GM19023 (cell line): ENCODE data around the gene AGK.
"Not testable (repeated sequence)": the region's sequence is repeated elsewhere in the genome, so short reads cannot be mapped to it uniquely, and the experiment has no call there.

Experiments used
- ATAC-seq: cut with Tn5 transposase; IDR thresholded peaks from one replicate; pipeline ENCODE4 v1.9.1; 2021; ENCODE audit warnings: mild to moderate bottlenecking, moderate library complexity; ENCODE audit not compliant: unreplicated experiment

The AGK gene

DNA sequence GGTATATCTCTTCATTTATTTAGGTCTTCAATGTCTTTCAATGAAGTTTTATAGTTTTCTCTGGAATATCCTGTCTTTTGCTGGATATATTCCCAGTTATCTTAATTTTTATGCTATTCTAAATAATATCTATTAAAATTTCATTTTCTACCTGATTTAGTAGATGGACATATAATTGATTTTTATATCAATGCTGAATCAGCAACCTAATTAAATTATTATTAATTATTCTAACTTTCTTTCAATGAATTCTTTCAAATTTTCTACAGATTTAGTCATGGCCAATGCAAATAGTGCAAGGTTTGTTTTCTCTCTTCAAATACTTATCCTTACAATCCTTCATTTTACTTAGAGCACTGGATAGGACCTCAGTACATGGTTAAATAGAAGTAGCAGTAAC is 94.0 kb downstream of the AGK start:
- ATAC-seq: no peak

- no peak for ATAC-seq
These were observed 95.7 kb downstream of the AGK start for GRCh38 chr7:141646826-141647480.

- ATAC-seq: not testable (repeated sequence)
These were observed 96.5 kb downstream of the AGK start for GRCh38 chr7:141647701-141648100.

DNA sequence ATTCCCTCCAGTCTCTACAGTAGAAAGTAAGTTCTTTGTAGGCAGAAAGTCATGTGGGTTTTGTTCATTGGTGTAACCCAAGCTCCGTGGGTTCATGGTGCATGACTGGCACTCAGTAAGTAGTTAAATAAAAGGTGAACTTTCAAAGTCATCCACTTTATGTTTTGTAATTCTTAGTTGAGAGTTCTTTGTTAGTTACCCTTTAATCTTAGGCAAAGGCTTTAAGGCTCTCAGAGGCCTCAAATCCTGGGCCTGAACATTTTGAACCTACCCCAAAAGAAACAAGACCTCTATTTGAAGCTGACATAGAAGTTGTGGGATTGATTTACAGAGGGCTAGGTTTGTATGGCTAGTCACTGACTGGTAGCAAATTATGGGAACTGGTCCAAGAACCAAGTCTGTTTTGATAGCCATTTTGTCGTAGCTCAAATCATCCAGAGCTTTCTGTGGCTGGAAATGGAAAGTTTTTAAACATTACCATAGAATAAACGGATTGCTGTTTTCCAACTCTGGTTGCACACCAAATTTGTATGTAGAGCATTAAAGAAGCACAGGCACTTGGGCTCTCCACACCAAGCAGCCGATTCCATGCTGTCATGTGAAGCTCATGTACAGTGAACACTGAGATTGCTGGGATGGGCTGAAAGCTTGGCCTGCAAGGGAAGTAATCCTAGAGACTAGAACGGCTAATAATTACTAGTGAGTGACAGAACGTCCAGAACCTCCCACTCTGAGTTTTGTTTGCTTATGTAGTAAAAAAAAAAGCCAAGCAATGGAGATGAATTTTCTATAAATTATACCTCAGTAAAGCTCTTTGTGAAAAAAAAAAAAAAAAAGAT is 97.3 kb downstream of the AGK start:
- no peak for ATAC-seq

DNA sequence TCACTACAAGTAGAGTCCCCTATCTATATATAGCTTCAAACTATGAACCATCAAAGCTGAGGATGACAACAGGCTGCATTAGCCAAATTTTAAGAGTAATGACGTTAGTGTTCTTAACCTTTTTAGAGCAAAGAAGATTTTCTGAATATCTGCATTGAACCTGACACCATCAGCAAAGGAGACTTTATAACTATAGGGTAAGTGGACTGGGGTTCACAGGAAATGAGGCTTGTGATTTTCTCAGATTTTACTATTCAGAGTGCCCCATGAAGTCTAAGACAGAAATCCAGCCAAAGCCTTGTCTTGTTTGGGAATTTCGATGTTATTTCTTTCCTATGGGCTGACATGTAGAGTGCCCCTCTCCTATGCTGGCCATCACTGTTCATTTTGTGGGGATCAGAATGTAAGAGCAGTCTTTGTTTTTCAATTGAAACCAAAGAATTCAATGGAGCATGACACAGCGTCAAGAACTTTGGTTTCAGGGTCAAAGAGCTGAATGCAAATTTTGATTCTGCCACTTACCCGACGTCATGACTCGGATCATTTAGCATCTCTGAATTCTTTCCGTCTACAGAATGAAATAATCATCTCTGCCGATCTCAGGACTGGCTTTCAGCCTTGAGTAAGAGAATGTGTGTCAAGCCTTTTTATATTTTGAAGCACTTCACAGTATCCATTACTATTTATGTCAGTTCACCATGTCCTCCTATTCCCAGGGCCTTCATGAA is 98.1 kb downstream of the AGK start:
- peak; percentile 76 for ATAC-seq

DNA sequence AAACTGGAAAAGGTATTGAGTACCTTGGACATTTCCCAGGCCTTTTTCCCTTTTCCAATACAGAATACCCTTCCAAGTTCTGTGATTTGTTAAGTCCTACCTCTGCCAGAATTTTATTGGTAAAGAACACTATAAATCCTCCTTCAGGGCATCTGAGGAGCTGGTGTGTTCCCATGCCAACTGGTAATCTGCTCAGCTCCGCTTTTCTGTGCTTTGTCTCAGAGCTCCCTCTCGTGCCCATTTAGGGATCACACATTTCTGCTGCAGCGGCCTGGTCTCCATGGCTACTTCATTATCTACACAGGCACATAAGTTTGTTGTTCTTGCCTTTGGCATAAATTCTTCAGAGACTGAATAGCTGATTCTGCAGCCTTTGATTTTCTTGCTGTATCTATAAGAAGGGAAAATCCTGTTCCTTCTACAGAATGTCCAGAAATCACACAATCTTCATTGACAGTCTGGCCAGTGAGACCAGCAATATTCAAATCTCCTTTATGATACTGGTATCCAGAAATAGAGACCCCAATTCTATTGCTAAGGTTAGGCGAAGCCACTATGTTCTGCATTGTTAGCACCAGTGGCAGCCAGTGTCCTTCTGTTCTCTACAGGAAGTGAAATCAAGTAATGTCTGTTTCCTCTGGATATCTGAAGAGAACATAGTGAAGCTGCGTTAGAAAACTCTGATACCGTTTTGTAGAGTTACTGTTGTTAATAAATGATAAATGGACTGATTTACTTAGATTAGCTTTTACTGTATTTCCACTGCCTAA is 98.8 kb downstream of the AGK start:
- peak; percentile 64 for ATAC-seq

DNA sequence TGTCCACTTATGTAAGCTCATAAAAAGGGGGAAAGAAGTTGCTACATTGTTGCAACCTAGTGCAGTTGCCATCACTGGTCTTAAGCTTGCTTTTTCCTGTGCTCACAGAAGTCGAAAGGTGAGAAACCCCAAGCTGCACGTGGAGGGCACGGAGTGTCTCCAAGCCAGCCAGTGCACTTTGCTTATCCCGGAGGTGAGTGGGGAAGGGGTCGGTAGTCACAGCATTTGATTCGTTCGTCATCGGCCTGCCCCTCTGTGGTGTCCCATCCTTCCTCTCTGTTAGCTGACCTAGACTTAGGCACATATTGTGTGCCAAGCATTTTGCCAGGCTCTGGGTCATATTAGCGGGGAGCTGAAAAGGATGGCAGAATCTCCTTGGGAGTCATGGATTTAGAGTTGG is 100.2 kb downstream of the AGK start:
- no peak for ATAC-seq

GRCh38 chr7:141652691-141653090 is 101.5 kb downstream of the AGK start:
- ATAC-seq: no peak

GRCh38 chr7:141654551-141654950 is 103.3 kb downstream of the AGK start:
- peak; percentile 76 for ATAC-seq

DNA sequence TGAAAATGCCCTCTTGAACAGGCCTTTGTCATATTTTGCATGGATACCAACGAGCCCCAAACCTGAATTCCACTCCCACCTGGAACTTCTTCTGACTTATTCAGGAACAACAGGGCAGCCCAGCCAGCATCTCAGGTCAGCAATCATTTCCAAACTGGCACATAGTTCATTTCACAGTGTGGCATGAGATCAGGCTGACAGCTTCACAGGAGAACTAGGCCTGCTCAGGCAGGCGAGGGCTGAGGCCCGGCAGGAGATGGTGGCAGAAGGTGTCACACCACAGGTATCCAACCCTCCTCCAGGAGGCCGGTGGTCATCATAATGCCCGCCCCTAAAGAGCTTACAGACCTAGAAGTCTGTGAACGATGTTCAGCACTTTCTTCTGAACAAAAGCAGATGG is 108.3 kb downstream of the AGK start:
- no peak for ATAC-seq

DNA sequence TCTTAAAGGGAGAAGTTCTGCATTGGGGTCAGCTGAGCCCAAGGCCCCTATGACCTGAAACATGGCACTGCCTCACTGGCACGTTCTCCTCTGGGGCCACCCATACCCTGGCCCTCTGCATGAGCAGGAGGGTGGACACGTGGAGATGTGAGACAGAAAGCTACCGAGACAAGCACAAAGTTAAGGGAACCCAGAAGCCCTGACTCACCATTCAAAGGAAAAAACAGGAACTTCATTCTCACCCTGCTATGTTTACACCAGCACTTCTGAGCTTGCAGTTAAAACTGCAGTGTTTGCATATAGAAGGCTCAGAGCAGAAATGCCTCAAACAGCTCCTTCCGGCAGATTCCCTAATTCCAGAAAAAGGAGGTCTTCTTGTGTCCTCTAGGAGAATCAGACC is 109.0 kb downstream of the AGK start:
- no peak for ATAC-seq

GRCh38 chr7:141663081-141663849 is 112.1 kb downstream of the AGK start:
- ATAC-seq: no peak

DNA sequence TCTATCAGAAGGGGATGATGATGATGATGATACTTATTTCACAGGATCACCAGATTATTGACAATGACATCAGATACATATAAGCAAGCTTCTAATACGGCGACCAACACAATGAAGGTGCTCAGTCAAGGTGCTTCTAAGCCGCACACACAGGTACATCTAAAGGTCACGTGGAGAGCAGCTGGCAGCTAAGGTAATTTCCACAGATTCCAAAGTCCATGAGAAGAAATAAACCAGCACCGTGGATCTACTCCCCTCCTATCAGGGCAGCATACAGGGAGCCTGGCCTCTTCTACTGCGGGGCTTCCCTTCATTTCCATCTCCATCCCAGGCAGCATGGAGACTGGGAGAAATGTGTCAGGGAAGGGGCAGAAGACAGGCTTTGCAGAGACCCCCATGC is 113.2 kb downstream of the AGK start:
- ATAC-seq: no peak

- ATAC-seq: no peak
These were observed 114.2 kb downstream of the AGK start for GRCh38 chr7:141665208-141666035.

- ATAC-seq: no peak
These were observed 114.9 kb downstream of the AGK start for GRCh38 chr7:141666071-141666470.

- ATAC-seq: no peak
These were observed 117.6 kb downstream of the AGK start for GRCh38 chr7:141668853-141669252.

GRCh38 chr7:141671705-141672496 is 120.7 kb downstream of the AGK start:
- no peak for ATAC-seq

- ATAC-seq: no peak
These were observed 122.1 kb downstream of the AGK start for GRCh38 chr7:141673346-141673745.
